OCI-LY1 (cell line): ENCODE results near the gene CABS1.

Experiments
- H2AFZ ChIP-seq: fragments of 200-600 bp; sonication (generic), shearing (Covaris generic); 2 replicates; pipeline ENCODE4 v1.6.0; 2014; ENCODE audit warnings: antibody characterized with exemption, mild to moderate bottlenecking, low read length
- H3F3A ChIP-seq: fragments of 200-600 bp; sonication (generic), shearing (Covaris generic); 2 replicates; pipeline ENCODE4 v1.6.0; 2014; ENCODE audit warnings: mild to moderate bottlenecking, antibody characterized with exemption, low read length, moderate library complexity; ENCODE audit not compliant: insufficient read depth
- H3K27ac ChIP-seq: fragments of 200-600 bp; sonication (generic); 2 replicates; pipeline ENCODE4 v1.5.1; 2014; ENCODE audit warnings: low read length, mixed run types, mild to moderate bottlenecking, low read depth; ENCODE audit not compliant: poor library complexity, severe bottlenecking
- H3K27me3 ChIP-seq: fragments of 200-600 bp; sonication (generic); 2 replicates; pipeline ENCODE4 v1.6.0; 2014; ENCODE audit warnings: antibody characterized with exemption, mild to moderate bottlenecking, low read length, moderate library complexity; ENCODE audit not compliant: insufficient read depth
- H3K36me3 ChIP-seq: fragments of 200-600 bp; sonication (generic); 2 replicates; pipeline ENCODE4 v1.6.1; 2014; ENCODE audit warnings: mild to moderate bottlenecking, antibody characterized with exemption, low read length, moderate library complexity, mixed read lengths; ENCODE audit not compliant: insufficient read depth
- H3K4me1 ChIP-seq: fragments of 200-600 bp; sonication (generic); 2 replicates; pipeline ENCODE4 v1.5.1; 2014; ENCODE audit warnings: mild to moderate bottlenecking, low read length, moderate library complexity; ENCODE audit not compliant: insufficient read depth, severe bottlenecking
- H3K4me2 ChIP-seq: fragments of 200-600 bp; sonication (generic), shearing (Covaris generic); 2 replicates; pipeline ENCODE4 v1.6.1; 2014; ENCODE audit warnings: low read length
- H3K4me3 ChIP-seq: fragments of 200-600 bp; sonication (generic); 2 replicates; pipeline ENCODE4 v1.5.1; 2014; ENCODE audit warnings: low read length, low read depth, mild to moderate bottlenecking, mixed read lengths; ENCODE audit not compliant: poor library complexity, severe bottlenecking
- H3K79me2 ChIP-seq: fragments of 200-600 bp; shearing (Covaris generic); 2 replicates; pipeline ENCODE4 v1.6.1; 2016; ENCODE audit warnings: mixed run types, low read length, mixed read lengths; ENCODE audit not compliant: insufficient read depth
- H3K9ac ChIP-seq: fragments of 200-600 bp; sonication (generic), shearing (Covaris generic); 2 replicates; pipeline ENCODE4 v1.6.1; 2014; ENCODE audit warnings: mild to moderate bottlenecking, low read length, mixed read lengths
- H3K9me2 ChIP-seq: fragments of 200-600 bp; sonication (generic), shearing (Covaris generic); 2 replicates; pipeline ENCODE4 v1.6.1; 2014; ENCODE audit warnings: low read depth, mild to moderate bottlenecking, low read length, mixed read lengths
- H3K9me3 ChIP-seq: fragments of 200-600 bp; shearing (Covaris generic); 2 replicates; pipeline ENCODE4 v1.6.1; 2014; ENCODE audit warnings: low read length, mixed read lengths
- H4K20me1 ChIP-seq: fragments of 200-600 bp; sonication (generic), shearing (Covaris generic); 2 replicates; pipeline ENCODE4 v1.6.0; 2016; ENCODE audit warnings: mild to moderate bottlenecking, low read length; ENCODE audit not compliant: insufficient read depth
- CTCF ChIP-seq: fragments of 200-600 bp; sonication (generic), shearing (Covaris generic); IDR thresholded peaks from 2 replicates; pipeline ENCODE4 v1.5.1; 2017; ENCODE audit warnings: mild to moderate bottlenecking, antibody characterized with exemption, low read length, moderate library complexity, mixed read lengths
- EZH2 ChIP-seq: fragments of 200-600 bp; sonication (generic), shearing (Covaris generic); IDR thresholded peaks from 2 replicates; pipeline ENCODE4 v1.8.0; 2017; ENCODE audit warnings: borderline replicate concordance, mixed run types, mild to moderate bottlenecking, antibody characterized with exemption, low read length, moderate library complexity, mixed read lengths

CABS1 gene

GRCh38 chr4:70326052-70326451 lies 8.7 kb upstream of the CABS1 start:
- Histone ChIP-seq H3K9ac (no peak overlapping the region), H3K4me2 (no peak overlapping the region), H3K27ac (no peak overlapping the region), H4K20me1 (no peaks in the 10 kb centered on the region), H3K4me1 (no peaks in the 10 kb centered on the region), H3K9me2 (no peaks in the 10 kb centered on the region), H2AFZ (no peak overlapping the region), H3K36me3 (no peaks in the 10 kb centered on the region), H3K79me2 (no peaks in the 10 kb centered on the region), H3K4me3 (no peak overlapping the region), H3K9me3 (no peaks in the 10 kb centered on the region), H3K27me3 (no peaks in the 10 kb centered on the region), H3F3A (no peaks in the 10 kb centered on the region)
- TF ChIP-seq EZH2: no peak
- TF ChIP-seq CTCF: no peak

GRCh38 chr4:70336043-70336442 lies 1.3 kb downstream of the CABS1 start:
- Histone ChIP-seq H3K4me2 (no peak overlapping the region), H3F3A (no peaks in the 10 kb centered on the region), H3K9me3 (no peaks in the 10 kb centered on the region), H4K20me1 (no peaks in the 10 kb centered on the region), H2AFZ (no peak overlapping the region), H3K79me2 (no peaks in the 10 kb centered on the region), H3K27ac (no peak overlapping the region), H3K4me1 (no peaks in the 10 kb centered on the region), H3K36me3 (no peaks in the 10 kb centered on the region), H3K27me3 (no peaks in the 10 kb centered on the region), H3K9ac (no peak overlapping the region), H3K4me3 (no peak overlapping the region), H3K9me2 (no peaks in the 10 kb centered on the region)
- TF ChIP-seq CTCF (no peak), EZH2 (no peak)

GRCh38 chr4:70337886-70338420 lies 3.2 kb downstream of the CABS1 start:
- H2AFZ ChIP-seq: no peak overlapping the region
- H3K4me1 ChIP-seq: no peaks in the 10 kb centered on the region
- H3K27me3 ChIP-seq: no peaks in the 10 kb centered on the region
- no peak overlapping the region for H3K4me2 ChIP-seq
- H4K20me1 ChIP-seq: no peaks in the 10 kb centered on the region
- H3K79me2 ChIP-seq: no peaks in the 10 kb centered on the region
- no peaks in the 10 kb centered on the region for H3K36me3 ChIP-seq
- H3K9me3 ChIP-seq: no peaks in the 10 kb centered on the region
- TF ChIP-seq EZH2: no peak
- TF ChIP-seq CTCF: no peak
- no peaks in the 10 kb centered on the region for H3F3A ChIP-seq
- no peak overlapping the region for H3K4me3 ChIP-seq
- H3K27ac ChIP-seq: no peak overlapping the region
- H3K9me2 ChIP-seq: no peaks in the 10 kb centered on the region
- no peak overlapping the region for H3K9ac ChIP-seq
